ENCODE data around the gene KBTBD2.

- TF ChIP-seq CTCF (IDR thresholded peaks at IDR 0.05; ENCODE audit: insufficient read depth, low read length) (no peak), REST (IDR thresholded peaks at IDR 0.05; ENCODE audit: insufficient replicate concordance, low read depth) (no peak)
These were observed 23.4 kb downstream of the KBTBD2 start for GRCh38 chr7:32868116-32868515.
